WERI-Rb-1 (cell line): ENCODE measurements around the gene UBAC1.

Experiments
- DNase-seq: peaks from one replicate; pipeline ENCODE4 v3.0.0-alpha.2; 2020
- H3K27ac ChIP-seq: fragments of 250-450 bp; sonication (Bioruptor Pico); 2 replicates; pipeline ENCODE4 v1.5.1; 2020; ENCODE audit warnings: mild to moderate bottlenecking, moderate library complexity
- H3K27me3 ChIP-seq: fragments of 250-450 bp; sonication (Bioruptor Pico); 2 replicates; pipeline ENCODE4 v1.5.1; 2021; ENCODE audit warnings: mild to moderate bottlenecking, low read depth, moderate library complexity; ENCODE audit not compliant: insufficient read depth, severe bottlenecking
- H3K36me3 ChIP-seq: fragments of 250-450 bp; sonication (Bioruptor Pico); 2 replicates; pipeline ENCODE4 v1.5.1; 2020; ENCODE audit warnings: mild to moderate bottlenecking, moderate library complexity
- H3K4me3 ChIP-seq: 2 replicates; pipeline ENCODE4 v1.5.1; 2011; ENCODE audit warnings: low read depth, mild to moderate bottlenecking, control low read depth, low read length
- H3K9me3 ChIP-seq: fragments of 250-450 bp; sonication (Bioruptor Pico); 2 replicates; pipeline ENCODE4 v1.5.1; 2021; ENCODE audit warnings: mild to moderate bottlenecking, moderate library complexity; ENCODE audit not compliant: severe bottlenecking
- TF ChIP-seq, protein P1 (sequence below): IDR thresholded peaks from 2 replicates; pipeline ENCODE4 v1.5.1; 2011; ENCODE audit warnings: low read depth, mild to moderate bottlenecking, control low read depth, inconsistent platforms, low read length

UBAC1 gene

GRCh38 chr9:135984072-135984710 is 23.0 kb upstream of the UBAC1 start:
- peak; percentile 43 for DNase-seq
- no peak overlapping the region for H3K27ac ChIP-seq
- no peaks in the 10 kb centered on the region for H3K9me3 ChIP-seq
- TF ChIP-seq, protein P1, sequence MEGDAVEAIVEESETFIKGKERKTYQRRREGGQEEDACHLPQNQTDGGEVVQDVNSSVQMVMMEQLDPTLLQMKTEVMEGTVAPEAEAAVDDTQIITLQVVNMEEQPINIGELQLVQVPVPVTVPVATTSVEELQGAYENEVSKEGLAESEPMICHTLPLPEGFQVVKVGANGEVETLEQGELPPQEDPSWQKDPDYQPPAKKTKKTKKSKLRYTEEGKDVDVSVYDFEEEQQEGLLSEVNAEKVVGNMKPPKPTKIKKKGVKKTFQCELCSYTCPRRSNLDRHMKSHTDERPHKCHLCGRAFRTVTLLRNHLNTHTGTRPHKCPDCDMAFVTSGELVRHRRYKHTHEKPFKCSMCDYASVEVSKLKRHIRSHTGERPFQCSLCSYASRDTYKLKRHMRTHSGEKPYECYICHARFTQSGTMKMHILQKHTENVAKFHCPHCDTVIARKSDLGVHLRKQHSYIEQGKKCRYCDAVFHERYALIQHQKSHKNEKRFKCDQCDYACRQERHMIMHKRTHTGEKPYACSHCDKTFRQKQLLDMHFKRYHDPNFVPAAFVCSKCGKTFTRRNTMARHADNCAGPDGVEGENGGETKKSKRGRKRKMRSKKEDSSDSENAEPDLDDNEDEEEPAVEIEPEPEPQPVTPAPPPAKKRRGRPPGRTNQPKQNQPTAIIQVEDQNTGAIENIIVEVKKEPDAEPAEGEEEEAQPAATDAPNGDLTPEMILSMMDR, result no peak
- peak overlapping the region; percentile 24 for H3K4me3 ChIP-seq
- no peaks in the 10 kb centered on the region for H3K27me3 ChIP-seq
- H3K36me3 ChIP-seq, result no peaks in the 10 kb centered on the region

DNA sequence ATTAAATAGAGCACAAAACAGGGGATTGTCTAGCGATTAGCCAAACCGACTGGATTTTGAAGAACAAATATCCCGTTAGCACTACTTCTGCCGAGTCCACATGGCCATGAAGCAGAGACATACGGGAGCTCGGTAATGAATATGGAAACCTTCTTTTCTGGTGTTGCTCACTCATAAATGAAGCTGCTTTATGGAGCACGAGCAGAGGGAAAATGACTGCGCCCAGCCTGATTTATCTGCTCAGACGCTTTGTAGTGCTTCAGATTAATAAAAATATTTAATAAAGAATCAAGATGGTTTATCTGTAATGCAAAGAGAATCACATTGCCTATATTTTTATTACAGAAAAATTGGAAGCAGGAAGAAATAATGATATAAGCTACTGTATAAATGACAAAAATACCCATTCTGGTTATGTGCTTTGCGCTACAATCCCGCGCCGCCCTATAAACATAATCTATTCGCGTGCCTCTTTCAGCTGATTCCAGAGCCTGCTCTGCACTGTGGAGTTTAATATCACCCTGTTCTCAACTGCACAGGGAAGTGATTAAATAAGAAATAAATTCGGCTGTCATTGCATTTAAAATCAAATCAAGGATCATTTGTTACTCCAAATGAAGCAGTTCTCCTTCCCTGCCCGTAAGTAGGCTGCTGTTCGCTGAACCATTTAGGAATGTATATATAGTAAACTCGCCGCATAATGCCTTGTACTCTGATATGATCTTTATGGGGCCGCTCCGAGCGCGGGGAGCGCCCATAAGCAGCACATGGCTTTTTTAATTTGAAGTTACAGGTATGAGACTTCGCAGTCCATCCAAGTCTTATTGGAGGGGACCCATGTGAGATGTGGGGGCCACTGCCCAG is 22.3 kb upstream of the UBAC1 start:
- H3K27me3 ChIP-seq, result no peaks in the 10 kb centered on the region
- no peaks in the 10 kb centered on the region for H3K36me3 ChIP-seq
- TF ChIP-seq, protein P1, result no peak
- H3K9me3 ChIP-seq, result no peaks in the 10 kb centered on the region
- no peak for DNase-seq
- H3K4me3 ChIP-seq, result peak overlapping the region; percentile 24
- H3K27ac ChIP-seq, result peak overlapping the region; percentile 54

DNA sequence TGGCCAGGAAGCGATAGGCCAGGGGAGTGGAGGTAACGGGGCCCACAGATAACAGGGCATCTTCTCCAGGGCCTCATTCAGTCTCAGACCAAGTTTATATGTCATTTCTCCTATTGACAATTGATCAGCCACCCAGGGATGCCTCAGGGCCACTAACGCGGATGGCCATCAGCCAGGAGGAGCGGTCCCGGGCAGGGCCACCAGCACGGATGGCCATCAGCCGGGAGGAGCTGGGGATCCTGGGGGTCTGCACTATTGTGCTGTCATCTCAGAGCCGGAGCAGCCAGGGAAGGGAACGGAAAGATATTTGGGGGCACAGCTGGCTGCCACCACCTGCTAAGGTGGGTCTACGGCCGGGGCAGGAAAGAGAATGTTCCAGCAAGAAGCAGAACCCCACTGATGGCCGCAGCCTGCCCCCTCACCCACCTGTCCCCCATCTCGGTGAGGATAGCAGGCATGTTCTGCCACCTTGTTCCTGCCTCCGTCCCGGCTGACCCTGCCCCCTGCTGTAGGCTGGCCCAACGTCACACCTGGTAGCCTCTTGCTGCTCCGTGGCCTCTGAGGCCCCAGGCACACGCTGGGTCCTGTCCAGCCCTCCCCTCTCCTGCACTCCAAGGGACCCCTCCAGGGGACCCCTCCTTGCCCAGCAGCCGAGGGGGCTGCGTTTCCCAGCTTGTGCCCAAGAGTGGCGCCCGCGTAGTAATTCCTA is 21.5 kb upstream of the UBAC1 start:
- no peaks in the 10 kb centered on the region for H3K36me3 ChIP-seq
- no peaks in the 10 kb centered on the region for H3K9me3 ChIP-seq
- TF ChIP-seq, protein P1, result 0 out of 2 replicates have a peak, but pooled peaks have one; percentile 19
- peak; percentile 52 for DNase-seq
- no peaks in the 10 kb centered on the region for H3K27me3 ChIP-seq
- peak overlapping the region; percentile 54 for H3K27ac ChIP-seq
- no peak overlapping the region for H3K4me3 ChIP-seq

DNA sequence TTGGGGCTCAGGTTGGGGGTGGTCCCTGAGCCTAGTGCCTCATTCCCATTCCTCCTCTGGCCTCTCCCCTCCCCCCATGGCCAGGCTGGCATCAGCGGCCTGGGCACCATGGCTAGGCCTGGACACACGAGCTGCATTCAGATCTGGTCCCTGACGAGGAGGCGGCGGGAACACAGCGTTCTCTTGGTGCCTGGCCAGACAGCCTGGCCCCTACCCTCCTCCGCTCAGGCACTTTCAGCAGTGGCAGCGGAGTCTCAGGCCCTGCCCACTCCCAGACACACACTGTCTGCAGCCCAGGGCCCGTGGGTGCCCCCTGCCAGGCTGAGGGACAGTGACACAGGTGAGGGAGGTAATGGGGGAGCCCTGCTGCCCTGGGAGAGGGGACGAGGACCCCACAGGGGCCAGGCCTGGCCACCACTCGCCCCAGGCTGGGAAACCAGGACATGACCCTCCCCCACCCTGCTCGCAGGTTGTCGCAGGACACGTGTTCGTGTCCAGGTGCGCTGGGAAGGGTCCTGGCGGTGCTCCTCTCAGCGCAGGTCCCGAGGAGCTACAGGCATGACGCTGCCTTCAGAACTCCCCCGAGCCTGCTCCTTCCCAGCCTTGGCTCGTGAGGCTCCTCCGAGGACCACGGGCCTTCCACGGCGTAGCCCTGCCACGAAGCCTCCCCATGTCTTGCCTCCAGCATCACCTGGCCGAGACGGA is 19.9 kb upstream of the UBAC1 start:
- no peaks in the 10 kb centered on the region for H3K27me3 ChIP-seq
- no peaks in the 10 kb centered on the region for H3K36me3 ChIP-seq
- TF ChIP-seq, protein P1, result no peak
- no peak for DNase-seq
- no peak overlapping the region for H3K4me3 ChIP-seq
- no peaks in the 10 kb centered on the region for H3K9me3 ChIP-seq
- H3K27ac ChIP-seq, result no peak overlapping the region

DNA sequence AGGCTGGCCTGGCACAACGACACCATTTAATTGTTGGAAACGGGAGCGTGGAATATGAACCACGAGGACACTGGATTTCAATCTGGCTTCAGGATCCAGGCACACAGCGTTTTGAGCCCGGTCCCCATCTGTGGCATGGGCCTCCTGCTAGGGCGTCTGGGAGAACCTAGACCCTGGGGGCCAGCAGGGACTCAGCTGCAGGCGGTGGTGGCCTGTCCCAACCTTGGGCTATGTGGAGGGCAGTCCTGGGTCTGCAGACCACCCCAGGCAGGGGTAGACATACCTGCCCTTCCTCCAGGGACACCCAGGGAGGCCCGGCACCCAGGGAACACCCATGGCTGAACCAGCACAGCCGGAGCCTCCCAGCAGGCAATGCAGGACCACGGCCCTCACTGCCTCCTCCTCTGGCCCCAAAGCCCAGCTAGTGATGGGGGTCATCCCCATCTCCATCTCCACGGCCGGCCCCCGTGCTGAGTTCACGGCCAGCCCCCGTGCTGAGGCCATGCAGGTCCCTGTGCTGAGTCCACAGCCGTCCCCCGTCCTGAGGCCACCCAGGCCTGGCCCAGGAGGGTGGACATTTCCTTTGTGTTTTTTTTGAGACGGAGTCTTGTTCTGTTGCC is 18.5 kb upstream of the UBAC1 start:
- H3K36me3 ChIP-seq, result no peaks in the 10 kb centered on the region
- TF ChIP-seq, protein P1, result no peak
- no peak for DNase-seq
- H3K9me3 ChIP-seq, result no peaks in the 10 kb centered on the region
- no peaks in the 10 kb centered on the region for H3K27me3 ChIP-seq
- no peak overlapping the region for H3K4me3 ChIP-seq
- H3K27ac ChIP-seq, result no peak overlapping the region
